Hindlimb muscle (tissue), 1 donor: ENCODE data around the gene HMG20A. TPM values are rescaled to one million over a fixed set of nuclear protein-coding genes. Genes with fewer than 3 reads are reported as not detected.
A peak's percentile ranks its signal among the peaks of the same experiment; 100 is the strongest.

Experiments
- DNase-seq: peaks from one replicate; pipeline ENCODE4 v3.0.0-alpha.2; 2013
- polyA plus RNA-seq: library from polyadenylated mRNA; unstranded; fragments of 120-200 nt; gene quantifications from one replicate; pipeline ENCODE4 v1.2.1, GENCODE V29; 2013; ENCODE audit not compliant: insufficient read length

The HMG20A gene
- polyA plus RNA-seq, 1 donor, result 51.4 TPM

GRCh38 chr15:77430652-77431051, 10.0 kb downstream of the HMG20A start:
- DNase-seq, result no peak

GRCh38 chr15:77436822-77437221, 16.1 kb downstream of the HMG20A start:
- DNase-seq, result no peak

- no peak for DNase-seq
Measured at GRCh38 chr15:77437264-77437663, 16.6 kb downstream of the HMG20A start.

- no peak for DNase-seq
Measured at GRCh38 chr15:77440378-77440999, 19.8 kb downstream of the HMG20A start.

- DNase-seq, result no peak
Measured at GRCh38 chr15:77446840-77447390, 26.2 kb downstream of the HMG20A start.

- no peak for DNase-seq
Measured at GRCh38 chr15:77454265-77454664, 33.6 kb downstream of the HMG20A start.

DNA sequence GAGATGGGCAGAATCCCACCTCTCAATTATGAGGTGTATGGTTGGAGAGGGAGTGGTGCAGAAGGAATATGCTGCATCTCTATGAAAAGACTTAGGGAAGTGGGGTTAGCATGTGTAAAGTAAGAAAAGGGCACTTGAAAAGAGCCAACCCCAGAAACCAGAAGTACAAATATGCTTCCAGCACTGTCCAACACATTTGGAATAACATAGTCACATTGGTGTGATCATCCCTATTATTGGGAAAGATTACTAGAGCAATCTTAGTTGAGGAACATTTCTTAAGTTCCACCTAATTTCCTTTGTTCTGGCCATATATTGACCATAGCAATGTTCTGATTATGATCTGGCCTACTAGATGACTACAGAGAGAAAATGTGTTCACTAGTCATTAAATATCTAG, 34.3 kb downstream of the HMG20A start:
- no peak for DNase-seq

DNA sequence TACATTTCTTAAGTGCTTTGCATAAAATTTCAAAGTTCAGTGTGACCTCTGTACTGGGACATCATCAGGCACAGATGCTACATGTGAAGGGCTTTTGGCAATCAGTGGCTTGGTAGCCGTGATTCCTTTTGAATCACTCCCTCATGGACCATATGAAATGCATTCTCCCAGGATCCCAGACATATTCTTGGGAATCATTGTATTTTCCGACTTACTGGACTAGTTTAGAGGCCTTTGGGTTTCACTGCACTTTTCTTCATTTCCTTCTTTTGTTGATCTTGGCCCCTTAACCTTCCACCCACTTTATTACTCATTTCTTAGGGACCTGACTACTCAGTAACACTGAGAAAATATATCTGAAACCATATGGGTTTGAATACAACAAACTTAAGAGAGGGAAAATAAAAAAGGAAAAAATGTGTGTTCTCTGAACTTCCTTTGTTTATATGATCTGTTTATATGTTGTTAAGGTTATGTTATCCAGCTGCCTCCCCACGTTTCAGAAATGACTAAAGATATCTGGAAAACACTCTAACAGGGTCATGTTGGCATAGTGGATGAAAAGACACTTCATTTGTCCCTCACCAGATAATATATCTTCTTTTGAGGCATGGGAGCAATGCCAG, 35.1 kb downstream of the HMG20A start:
- peak; percentile 31 for DNase-seq

DNA sequence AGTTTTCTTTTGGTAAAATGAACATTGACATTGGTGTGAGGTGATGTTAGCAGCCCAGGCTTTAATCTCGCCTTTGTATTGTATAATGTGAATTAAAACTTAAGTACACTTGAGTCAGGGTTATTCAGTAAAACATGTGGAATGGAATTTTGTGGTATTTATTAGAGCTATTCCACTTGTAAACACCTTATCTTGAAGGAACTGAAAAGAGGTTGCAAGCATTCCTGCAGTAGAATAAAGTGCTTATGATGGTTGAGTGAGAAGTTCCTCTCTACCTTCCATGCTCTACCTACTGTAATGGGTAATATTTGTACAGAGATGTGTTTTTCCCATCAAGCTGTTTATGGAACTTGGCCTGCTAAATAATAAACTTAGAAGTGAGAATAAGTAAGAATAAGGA, 36.1 kb downstream of the HMG20A start:
- no peak for DNase-seq

DNA sequence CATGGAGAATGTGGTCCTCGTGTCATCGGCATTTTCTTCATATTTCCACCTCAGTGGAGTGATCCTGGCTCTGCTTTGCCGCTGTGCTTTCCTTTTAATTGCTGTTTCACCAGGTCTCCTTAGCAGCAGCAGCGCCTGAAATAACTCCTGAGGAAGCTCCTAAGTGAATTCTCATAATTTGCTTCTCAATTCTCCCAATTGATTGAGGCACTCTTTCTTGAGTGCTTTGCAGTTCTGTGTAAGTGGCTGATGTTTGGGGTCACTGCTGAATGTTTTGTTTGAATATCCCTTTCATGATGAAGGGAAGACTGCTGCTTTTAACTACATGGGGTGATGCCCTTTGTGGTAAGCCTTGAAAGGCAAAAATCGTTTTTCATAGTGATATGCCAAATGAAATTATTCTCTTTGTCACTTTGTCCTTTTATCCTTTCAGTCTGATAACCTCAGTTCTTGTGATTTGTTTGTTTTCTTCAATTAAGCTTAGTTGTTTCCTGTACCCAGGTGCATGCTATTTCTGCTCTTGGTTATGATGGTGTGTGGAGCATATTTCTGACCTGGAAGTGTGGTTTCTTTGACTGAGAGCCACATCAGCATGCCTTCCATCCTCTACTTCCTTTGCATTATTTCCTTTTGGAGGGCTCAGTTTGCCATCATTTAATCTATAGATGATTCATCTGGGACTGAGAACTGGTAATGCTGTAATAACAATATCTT, 36.7 kb downstream of the HMG20A start:
- no peak for DNase-seq

- no peak for DNase-seq
Measured at GRCh38 chr15:77457905-77458265, 37.2 kb downstream of the HMG20A start.

- no peak for DNase-seq
Measured at GRCh38 chr15:77459031-77459430, 38.3 kb downstream of the HMG20A start.

DNA sequence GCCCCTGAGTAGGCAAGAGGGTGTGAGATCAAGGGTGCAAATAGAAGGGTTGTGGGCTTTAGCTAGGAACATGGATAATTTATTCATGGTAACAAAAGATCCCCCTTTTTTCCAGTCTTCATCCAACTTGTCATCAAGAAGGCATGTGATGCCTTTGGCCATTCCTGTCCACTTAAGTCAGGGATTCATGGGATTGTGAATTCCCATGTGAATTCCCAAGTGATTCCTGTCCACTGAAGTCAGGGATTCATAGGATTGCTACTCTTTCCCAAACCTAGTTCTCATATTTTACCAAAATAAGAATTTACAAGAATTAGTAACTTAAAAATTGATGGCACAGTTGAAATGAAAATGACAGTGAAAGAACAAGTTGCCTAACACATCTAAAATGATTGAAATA, 40.8 kb downstream of the HMG20A start:
- no peak for DNase-seq

- no peak for DNase-seq
Measured at GRCh38 chr15:77464129-77464865, 43.6 kb downstream of the HMG20A start.

- no peak for DNase-seq
Measured at GRCh38 chr15:77466521-77466920, 45.8 kb downstream of the HMG20A start.

- DNase-seq, result no peak
Measured at GRCh38 chr15:77468896-77469295, 48.2 kb downstream of the HMG20A start.

DNA sequence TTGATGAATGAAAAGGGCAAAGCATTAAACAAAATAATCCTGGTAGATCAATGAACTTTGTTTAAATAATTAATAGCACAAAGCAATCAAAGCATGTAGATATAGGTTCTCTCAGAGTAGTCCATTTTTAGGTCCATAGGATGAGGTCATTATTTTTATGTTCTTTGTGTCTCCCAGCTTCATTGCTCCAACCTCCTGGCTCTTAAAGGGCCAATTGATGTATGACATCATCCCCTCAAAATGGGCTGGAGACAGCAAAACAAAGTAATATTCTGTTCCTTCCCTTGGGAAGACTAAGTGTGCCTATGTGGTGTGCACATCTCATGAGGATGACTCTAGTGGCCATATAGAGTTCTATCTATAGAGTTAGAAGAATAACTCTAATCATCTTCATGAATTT, 49.5 kb downstream of the HMG20A start:
- no peak for DNase-seq

GRCh38 chr15:77473328-77473727, 52.6 kb downstream of the HMG20A start:
- no peak for DNase-seq

DNA sequence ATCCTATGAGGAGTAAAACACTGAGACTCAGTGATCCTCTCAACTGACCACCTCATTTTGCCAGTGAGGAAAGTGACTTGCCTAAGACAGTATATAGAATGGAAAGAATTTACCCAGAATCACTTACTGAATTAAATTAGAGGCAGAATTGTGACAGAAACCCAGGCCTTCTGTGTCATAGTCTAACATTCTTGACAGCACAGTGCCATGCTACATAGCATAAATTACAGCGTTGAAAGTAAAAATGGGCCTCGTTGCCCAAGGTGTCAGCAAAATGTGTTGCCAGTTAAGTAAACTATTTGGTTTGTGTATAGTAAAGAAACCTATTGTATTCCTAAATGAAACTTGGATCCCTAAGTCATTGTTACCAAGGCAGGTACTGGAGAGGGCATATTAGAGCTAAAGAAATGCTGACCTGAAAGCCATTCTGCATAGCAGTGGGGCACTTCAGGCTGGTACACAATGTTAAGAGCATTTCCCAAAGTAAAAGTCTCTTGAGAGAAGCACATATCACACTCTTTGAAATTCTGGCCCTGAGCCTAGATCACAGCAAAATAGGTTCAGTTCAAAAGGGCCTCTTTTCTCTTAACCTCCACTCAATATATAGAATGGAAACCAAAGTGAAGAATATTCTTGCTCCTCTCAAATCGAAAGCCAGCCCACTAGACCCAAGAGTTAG, 53.8 kb downstream of the HMG20A start:
- DNase-seq, result no peak

DNA sequence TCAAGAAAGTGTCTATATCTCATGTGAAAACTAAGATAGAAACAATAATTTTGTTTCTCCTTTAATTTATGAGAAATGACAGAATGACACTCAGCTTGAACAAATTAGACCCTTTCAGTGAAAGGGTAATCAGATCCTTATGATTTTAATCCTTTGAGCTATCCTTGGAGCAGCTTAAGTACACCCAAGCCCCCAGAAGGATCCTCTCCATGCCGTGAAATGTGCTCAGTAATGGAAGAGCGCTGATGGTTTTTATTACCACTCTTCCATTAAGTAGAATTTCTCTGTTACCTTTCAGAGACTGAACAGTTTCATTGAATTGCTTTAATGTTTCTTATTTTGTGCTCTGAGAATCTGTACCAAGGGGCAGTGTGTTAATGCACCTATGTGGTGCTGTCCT, 54.3 kb downstream of the HMG20A start:
- no peak for DNase-seq

GRCh38 chr15:77475898-77476297, 55.2 kb downstream of the HMG20A start:
- no peak for DNase-seq

- DNase-seq, result no peak
Measured at GRCh38 chr15:77476995-77477394, 56.3 kb downstream of the HMG20A start.

DNA sequence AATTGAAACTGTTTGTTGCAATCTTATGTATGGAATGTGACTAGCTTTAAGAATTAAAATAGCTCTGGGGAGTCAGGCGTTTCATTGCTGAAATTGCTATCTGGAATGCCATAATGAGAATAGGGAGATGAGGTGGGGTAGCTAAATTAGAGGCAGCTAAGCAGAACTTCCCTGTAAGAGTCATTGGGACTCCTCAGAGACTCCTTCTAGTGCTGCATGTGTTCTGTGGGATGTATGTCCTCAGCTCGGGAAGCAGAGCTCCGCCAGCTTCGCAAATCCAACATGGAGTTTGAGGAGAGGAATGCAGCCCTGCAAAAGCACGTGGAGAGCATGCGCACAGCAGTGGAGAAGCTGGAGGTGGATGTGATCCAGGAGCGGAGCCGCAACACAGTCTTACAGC, 57.4 kb downstream of the HMG20A start:
- no peak for DNase-seq
